GM19351 (cell line): ENCODE measurements around the gene LAMB4.

Experiments
- ATAC-seq: cut with Tn5 transposase; IDR thresholded peaks from one replicate; pipeline ENCODE4 v1.9.1; 2021; ENCODE audit warnings: mild to moderate bottlenecking, moderate library complexity; ENCODE audit not compliant: unreplicated experiment

LAMB4 gene

GRCh38 chr7:107973861-107974260 lies 156.3 kb downstream of the LAMB4 start:
- ATAC-seq, result no peak
